ENCODE data around the gene RABGAP1.
"Not testable (repeated sequence)": the region's sequence is repeated elsewhere in the genome, so short reads cannot be mapped to it uniquely, and the experiment has no call there.

The RABGAP1 gene

DNA sequence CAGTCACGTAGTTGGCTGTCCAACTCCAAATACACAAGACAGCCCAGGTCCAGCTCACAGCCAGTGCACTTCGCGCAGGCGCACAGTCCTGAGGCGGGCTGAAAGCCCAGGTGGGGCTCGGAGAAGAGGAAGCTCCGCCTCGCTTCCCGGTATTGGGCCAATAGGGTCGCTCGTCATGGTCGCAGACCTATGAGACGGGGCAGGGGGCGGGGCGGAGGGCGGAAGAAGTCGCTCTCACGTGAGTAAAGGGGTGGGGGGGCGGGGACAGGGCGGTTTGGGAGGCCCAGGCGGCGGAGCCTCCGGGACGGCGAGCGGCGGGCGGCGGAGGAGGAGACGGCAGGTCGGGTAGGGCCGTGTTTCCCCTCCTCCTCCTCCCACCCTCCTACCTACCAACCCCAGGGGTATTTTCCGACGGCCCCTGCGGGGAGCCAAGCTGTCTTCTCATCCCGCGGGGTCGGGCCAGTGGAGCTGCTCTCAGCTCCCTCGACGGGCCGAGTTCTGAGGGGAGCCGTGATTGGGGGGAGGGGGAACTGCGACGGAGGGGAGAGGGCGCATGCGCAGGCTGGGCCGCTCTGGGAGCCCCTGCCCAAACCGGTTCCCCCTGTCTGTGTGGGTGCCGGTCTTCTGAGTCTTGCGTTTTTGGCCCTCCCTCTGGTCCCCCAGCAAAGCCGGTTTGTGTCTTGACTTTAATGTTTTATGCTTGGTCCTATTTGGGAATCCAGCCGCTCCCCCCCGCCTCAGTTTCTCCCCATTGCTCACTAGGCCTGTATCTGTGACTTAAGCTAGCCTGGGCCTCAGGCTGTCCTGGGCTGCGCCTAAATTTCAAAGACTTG, at the start of gene RABGAP1:
Gene RABGAP1 (plus strand): TSS at position 272 of the 833 bp plus-strand sequence. CDS start 16,040 bp downstream, outside the sequence.
- DNase-seq (ENCODE audit: low spot score) = peak; percentile 98

- DNase-seq (ENCODE audit: low spot score) = peak; percentile 8
Observed at GRCh38 chr9:122897969-122898368, 42.9 kb upstream of the RABGAP1 start.

- DNase-seq (ENCODE audit: low spot score) = peak; percentile 33
Observed at GRCh38 chr9:122900791-122901190, 40.0 kb upstream of the RABGAP1 start.

DNA sequence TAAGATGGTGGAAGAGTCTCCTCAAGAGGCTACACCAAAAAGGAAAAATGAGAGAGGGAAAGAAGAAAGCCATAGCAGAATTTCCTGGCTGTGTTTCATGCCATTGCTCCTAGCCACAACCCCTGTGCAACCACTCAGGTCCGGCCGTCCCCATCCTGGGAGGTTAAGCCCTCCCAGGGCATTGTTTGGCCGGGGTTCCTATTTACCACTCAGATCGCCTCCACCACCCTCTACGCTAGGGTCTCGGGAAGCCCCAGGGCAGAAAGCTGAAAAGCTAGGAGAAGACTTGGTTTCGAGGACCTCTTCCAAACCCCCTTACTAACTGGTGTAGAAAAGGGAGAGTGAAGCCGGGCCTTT, 36.4 kb upstream of the RABGAP1 start:
- peak; percentile 54 for DNase-seq (ENCODE audit: low spot score)

- peak; percentile 96 for DNase-seq (ENCODE audit: low spot score)
Observed at GRCh38 chr9:122904823-122905710, 35.8 kb upstream of the RABGAP1 start, which contains the start of gene RC3H2. TSS of gene RC3H2 (minus strand) at chr9:122905359. CDS start at chr9:122897509, 7,850 bp downstream.

DNA sequence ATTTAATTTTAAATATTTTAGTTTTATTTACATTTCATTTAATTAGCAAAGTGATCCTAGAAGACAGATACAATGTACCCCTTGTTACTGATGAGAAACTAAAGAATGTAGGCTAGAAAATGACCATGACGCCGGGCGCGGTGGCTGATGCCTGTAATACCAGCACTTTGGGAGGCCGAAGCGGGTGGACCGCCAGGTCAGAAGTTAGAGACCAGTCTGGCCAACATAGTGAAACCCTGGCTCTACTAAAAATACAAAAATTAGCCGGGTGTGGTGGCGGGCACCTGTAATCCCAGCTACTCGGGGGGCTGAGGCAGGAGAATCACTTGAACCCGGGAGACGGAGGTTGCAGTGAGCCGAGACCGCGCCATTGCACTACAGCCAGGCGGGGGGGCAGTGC, 34.7 kb upstream of the RABGAP1 start:
- not testable (repeated sequence) for DNase-seq (ENCODE audit: low spot score)

- DNase-seq (ENCODE audit: low spot score) = no peak
Observed at GRCh38 chr9:122912671-122912963, 28.2 kb upstream of the RABGAP1 start.

DNA sequence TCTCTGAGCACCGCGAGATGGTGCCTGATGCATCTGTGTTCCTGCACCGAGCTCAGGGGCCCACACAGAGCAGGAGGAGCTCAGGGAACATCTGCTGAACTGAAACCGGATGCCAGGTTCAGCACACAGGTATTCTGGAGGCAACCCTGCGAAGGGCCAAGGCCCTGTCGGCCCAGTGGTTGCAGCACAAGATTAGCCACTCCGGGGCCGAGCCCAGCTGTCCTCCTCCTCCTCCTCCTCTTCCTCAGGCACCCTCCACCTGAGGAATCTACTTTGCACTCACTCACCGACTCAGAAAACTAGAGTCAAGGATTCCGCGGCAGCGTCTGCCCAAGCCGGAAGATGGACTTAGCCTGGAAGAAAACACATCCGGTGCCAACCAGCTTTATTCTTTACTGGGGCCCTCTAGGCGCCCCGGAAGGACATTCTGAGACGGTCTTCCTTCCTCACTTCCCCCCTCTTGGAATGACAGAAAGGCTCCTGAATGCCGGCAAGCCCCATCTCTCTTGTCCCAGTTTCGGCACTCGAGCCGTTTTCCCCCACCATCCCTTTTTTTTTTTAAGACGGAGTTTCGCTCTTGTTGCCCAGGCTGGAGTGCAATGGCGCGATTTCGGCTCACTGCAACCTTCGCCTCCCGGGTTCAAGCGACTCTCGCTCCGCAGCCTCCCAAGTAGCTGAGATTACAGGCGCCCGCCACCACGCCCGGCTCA, 27.7 kb upstream of the RABGAP1 start, which contains the start of gene ZBTB6:
Gene ZBTB6 (minus strand): TSS at position 360 of the 710 bp plus-strand sequence. CDS start 1,251 bp downstream, outside the sequence.
- peak; percentile 88 for DNase-seq (ENCODE audit: low spot score)

DNA sequence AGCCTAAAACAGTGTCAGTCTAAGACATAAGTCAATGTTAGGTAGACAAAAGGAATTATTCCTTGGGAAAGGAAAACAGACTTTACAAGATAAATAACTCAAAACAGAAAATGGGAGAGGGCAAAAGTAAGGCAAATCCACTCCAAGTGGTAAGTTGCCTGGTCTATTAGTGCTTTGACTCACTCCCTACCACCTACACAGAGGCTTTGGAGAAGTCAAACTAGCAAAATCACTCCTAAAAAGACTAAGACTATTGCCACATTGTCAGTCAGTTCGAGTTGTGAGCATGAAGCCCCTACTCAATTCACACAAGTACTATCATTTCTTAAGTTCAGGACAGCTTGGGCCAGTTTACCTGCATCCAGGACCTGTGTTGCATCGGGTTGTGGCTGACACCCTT, 22.5 kb upstream of the RABGAP1 start:
- DNase-seq (ENCODE audit: low spot score) = no peak

- DNase-seq (ENCODE audit: low spot score) = no peak
Observed at GRCh38 chr9:122922713-122923112, 18.1 kb upstream of the RABGAP1 start.

- no peak for DNase-seq (ENCODE audit: low spot score)
Observed at GRCh38 chr9:122923947-122924346, 16.9 kb upstream of the RABGAP1 start.

- DNase-seq (ENCODE audit: low spot score) = no peak
Observed at GRCh38 chr9:122929796-122930354, 10.9 kb upstream of the RABGAP1 start.

GRCh38 chr9:122930541-122931225, 10.1 kb upstream of the RABGAP1 start:
- no peak for DNase-seq (ENCODE audit: low spot score)

DNA sequence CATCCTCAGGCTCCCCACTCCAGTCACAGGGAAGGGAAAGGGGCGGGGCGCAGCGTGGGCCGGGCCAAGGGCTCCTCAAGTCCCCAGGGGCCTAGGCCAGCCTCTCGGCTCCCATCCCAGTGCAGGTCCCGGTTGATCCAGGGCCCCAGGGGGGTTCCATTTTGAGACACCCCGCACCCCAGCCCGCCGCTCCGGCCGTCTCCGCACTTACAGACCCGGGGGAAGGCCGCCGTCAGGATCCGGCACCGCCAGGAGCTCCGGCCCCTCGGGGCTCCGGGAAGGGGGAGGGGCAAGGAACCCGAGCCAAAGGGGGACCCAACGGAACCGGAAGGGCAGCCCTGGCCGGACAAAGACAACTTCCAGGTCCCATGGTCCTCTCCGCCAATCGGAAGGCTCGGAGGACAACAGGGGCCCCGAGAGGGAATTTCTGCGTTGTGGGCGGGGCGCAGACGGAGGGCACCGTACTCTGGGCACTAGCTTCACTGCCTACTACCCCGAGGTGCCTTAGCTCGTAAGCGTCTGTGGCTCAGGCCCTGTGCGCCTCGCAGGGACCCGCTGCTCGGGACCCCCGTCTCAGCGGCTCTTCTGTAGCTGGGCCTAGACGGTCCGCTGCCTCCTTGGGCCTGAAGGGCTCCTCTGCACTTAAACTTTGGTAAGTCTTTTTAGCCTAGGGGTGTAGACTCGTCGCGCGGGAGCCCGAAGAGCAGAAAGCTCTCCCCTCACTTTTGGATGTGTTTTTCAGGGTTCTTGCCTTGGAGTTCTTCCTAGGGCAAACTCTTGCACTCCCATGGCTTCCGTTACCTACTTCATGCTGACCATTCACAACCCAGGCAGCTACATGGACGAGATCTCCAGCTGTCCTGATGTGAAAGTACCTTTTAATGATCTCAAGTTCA, 9.3 kb upstream of the RABGAP1 start, which contains the start of gene ZBTB26:
Gene ZBTB26 (minus strand): TSS at position 287 of the 896 bp plus-strand sequence. CDS start 11,578 bp downstream, outside the sequence.
- DNase-seq (ENCODE audit: low spot score) = peak; percentile 98

GRCh38 chr9:122936464-122936863, 4.4 kb upstream of the RABGAP1 start:
- DNase-seq (ENCODE audit: low spot score) = no peak

DNA sequence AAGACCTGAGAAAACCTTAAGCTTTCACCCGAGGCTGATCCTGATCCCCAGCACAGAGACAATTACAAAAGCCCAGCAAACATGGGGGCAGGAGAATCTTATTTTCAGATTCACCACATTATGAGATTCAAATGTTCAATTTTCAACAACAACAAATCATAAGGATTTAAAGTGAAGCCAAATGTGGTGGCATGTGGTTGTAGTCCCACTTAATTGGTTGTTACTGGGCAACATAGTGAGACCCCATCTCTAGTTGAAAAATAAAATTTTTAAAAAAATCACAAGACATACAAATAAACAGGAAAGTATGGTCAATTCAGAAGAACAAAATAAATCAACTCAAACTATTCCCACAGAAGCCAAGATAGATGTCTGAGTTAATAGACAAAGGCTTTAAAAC, 3.9 kb upstream of the RABGAP1 start:
- DNase-seq (ENCODE audit: low spot score) = no peak

DNA sequence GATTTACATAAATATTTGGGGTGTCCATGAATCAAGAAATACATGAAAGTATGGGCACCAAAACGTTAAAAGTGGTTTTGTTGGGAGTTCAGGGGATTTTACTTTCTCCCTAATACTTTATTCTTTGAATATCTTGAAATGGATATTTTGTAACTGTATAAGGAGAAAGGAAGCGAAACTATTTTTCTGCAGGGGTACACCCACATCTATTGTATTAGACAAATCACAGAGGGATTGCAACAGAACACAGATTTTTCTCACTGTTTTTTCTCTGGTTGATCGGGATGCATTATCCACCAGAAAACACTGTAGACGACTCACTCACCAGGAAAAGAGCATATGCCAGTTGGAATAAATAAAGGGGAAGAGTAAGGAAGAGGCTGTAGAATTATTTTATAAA, 1.2 kb upstream of the RABGAP1 start:
- no peak for DNase-seq (ENCODE audit: low spot score)

DNA sequence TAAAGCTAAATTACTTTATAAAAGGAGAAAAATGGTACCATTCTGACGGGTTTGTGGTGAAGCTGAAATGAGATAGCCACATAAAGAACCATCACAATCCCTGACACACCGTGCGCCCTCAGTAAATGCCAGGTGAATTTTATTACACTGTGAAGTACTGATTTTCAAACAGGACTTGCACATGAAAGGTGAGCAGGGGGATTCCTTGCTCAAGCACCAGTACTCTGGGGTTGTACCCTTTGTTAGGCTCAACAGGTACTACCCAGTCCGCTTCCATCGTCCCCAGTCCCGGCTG, 419 bp upstream of the RABGAP1 start:
- no peak for DNase-seq (ENCODE audit: low spot score)

- DNase-seq (ENCODE audit: low spot score) = peak; percentile 45
Observed at GRCh38 chr9:122941582-122942234, 888 bp downstream of the RABGAP1 start.

Data from GM03348 (cell line).